NCI-H526 (cell line): Measurements from ENCODE around the gene TRHDE.

Experiments
- DNase-seq, 2 experiments: peaks; one replicate each; lab custom pipeline; 2025; lab: John Stamatoyannopoulos, UW

The TRHDE gene

GRCh38 chr12:72274931-72275330 lies 2.8 kb downstream of the TRHDE start:
- no peak for DNase-seq

GRCh38 chr12:72275526-72275925 lies 3.4 kb downstream of the TRHDE start:
- no peak for DNase-seq

GRCh38 chr12:72276181-72276805 lies 4.1 kb downstream of the TRHDE start:
- no peak for DNase-seq

- DNase-seq: no peak
These were observed 5.2 kb downstream of the TRHDE start for GRCh38 chr12:72277415-72277814.

- DNase-seq: no peak
These were observed 6.7 kb downstream of the TRHDE start for GRCh38 chr12:72278894-72279293.

GRCh38 chr12:72281126-72281525 lies 9.0 kb downstream of the TRHDE start:
- DNase-seq: no peak

- no peak for DNase-seq
These were observed 10.6 kb downstream of the TRHDE start for GRCh38 chr12:72282721-72283120.

GRCh38 chr12:72285861-72286260 lies 13.7 kb downstream of the TRHDE start:
- no peak for DNase-seq

- DNase-seq: no peak
These were observed 14.4 kb downstream of the TRHDE start for GRCh38 chr12:72286526-72286925.

- no peak for DNase-seq
These were observed 16.3 kb downstream of the TRHDE start for GRCh38 chr12:72288436-72288835.

GRCh38 chr12:72288911-72289310 lies 16.7 kb downstream of the TRHDE start:
- DNase-seq: no peak

- no peak for DNase-seq
These were observed 17.5 kb downstream of the TRHDE start for GRCh38 chr12:72289633-72290032.

GRCh38 chr12:72291175-72291574 lies 19.0 kb downstream of the TRHDE start:
- DNase-seq: no peak

- no peak for DNase-seq
These were observed 21.5 kb downstream of the TRHDE start for GRCh38 chr12:72293701-72294100.

GRCh38 chr12:72295101-72295500 lies 22.9 kb downstream of the TRHDE start:
- DNase-seq: no peak

GRCh38 chr12:72295744-72296143 lies 23.6 kb downstream of the TRHDE start:
- no peak for DNase-seq

GRCh38 chr12:72296389-72296788 lies 24.2 kb downstream of the TRHDE start:
- DNase-seq: no peak

GRCh38 chr12:72297666-72298065 lies 25.5 kb downstream of the TRHDE start:
- no peak for DNase-seq

- DNase-seq: no peak
These were observed 28.6 kb downstream of the TRHDE start for GRCh38 chr12:72300728-72301127.

- DNase-seq: no peak
These were observed 32.6 kb downstream of the TRHDE start for GRCh38 chr12:72304751-72305150.

- no peak for DNase-seq
These were observed 35.1 kb downstream of the TRHDE start for GRCh38 chr12:72307229-72307628.

- no peak for DNase-seq
These were observed 39.8 kb downstream of the TRHDE start for GRCh38 chr12:72311946-72312345.

GRCh38 chr12:72313806-72314205 lies 41.6 kb downstream of the TRHDE start:
- peak in 1 of 2 experiments; percentile 2 for DNase-seq

GRCh38 chr12:72315858-72316257 lies 43.7 kb downstream of the TRHDE start:
- no peak for DNase-seq

- no peak for DNase-seq
These were observed 46.2 kb downstream of the TRHDE start for GRCh38 chr12:72318341-72318740.
